ENCODE results near the gene TBC1D14.

DNA sequence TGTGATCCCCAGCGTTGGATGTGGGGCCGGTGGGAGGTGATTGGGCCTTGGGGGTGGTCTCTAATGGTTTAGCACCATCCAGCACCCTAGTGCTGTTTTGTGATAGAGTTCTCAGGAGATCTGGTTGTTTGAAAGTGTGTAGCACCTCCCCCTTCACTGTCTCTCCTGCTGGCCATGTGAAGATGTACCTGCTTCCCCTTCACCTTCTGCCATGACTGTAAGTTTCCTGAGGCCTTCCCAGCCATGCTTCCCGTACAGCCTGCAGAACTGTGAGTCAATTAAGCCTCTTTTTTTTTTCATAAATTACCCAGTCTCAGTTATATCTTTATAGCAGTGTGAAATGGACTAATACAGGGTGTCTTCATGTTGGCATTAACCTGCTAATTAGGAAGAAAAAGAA is 19.3 kb upstream of the TBC1D14 start:
- TF ChIP-seq EP300 (IDR thresholded peaks at IDR 0.05; ENCODE audit: borderline replicate concordance in 1 of 2, low read depth in 2 of 2, low read length in 2 of 2): no peak
- TF ChIP-seq, protein P1, sequence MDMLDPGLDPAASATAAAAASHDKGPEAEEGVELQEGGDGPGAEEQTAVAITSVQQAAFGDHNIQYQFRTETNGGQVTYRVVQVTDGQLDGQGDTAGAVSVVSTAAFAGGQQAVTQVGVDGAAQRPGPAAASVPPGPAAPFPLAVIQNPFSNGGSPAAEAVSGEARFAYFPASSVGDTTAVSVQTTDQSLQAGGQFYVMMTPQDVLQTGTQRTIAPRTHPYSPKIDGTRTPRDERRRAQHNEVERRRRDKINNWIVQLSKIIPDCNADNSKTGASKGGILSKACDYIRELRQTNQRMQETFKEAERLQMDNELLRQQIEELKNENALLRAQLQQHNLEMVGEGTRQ (IDR thresholded peaks at IDR 0.05; ENCODE audit: low read length): no peak
- no peak for TF ChIP-seq TAF1 (IDR thresholded peaks at IDR 0.05; ENCODE audit: low read depth, low read length)
- TF ChIP-seq, protein P2, sequence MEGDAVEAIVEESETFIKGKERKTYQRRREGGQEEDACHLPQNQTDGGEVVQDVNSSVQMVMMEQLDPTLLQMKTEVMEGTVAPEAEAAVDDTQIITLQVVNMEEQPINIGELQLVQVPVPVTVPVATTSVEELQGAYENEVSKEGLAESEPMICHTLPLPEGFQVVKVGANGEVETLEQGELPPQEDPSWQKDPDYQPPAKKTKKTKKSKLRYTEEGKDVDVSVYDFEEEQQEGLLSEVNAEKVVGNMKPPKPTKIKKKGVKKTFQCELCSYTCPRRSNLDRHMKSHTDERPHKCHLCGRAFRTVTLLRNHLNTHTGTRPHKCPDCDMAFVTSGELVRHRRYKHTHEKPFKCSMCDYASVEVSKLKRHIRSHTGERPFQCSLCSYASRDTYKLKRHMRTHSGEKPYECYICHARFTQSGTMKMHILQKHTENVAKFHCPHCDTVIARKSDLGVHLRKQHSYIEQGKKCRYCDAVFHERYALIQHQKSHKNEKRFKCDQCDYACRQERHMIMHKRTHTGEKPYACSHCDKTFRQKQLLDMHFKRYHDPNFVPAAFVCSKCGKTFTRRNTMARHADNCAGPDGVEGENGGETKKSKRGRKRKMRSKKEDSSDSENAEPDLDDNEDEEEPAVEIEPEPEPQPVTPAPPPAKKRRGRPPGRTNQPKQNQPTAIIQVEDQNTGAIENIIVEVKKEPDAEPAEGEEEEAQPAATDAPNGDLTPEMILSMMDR (IDR thresholded peaks at IDR 0.05; ENCODE audit: control extremely low read depth in 1 of 3, insufficient read depth in 1 of 3, low read depth in 1 of 3, low read length in 3 of 3): no peak
- TF ChIP-seq POLR2A (IDR thresholded peaks at IDR 0.05; ENCODE audit: control extremely low read depth in 1 of 2, low read depth in 2 of 2, low read length in 2 of 2): no peak
- no peak for TF ChIP-seq JUN (IDR thresholded peaks at IDR 0.05; ENCODE audit: low read depth, low read length)
- TF ChIP-seq POLR2AphosphoS5 (IDR thresholded peaks at IDR 0.05; ENCODE audit: low read depth, low read length): no peak
- TF ChIP-seq TEAD4 (IDR thresholded peaks at IDR 0.05; ENCODE audit: low read depth, low read length): no peak
- TF ChIP-seq CREB1 (IDR thresholded peaks at IDR 0.05): no peak
- no peak for TF ChIP-seq CHD7 (IDR thresholded peaks at IDR 0.05; ENCODE audit: insufficient replicate concordance, low read length)
- no peak for TF ChIP-seq SIN3A (conservative IDR thresholded peaks at IDR 0.05 in 1 of 2, IDR thresholded peaks at IDR 0.05 in 1 of 2; ENCODE audit: low read depth in 1 of 2, low read length in 2 of 2)
